Right lobe of liver (tissue), 4 donors: ENCODE measurements around the gene TXLNB.

Source experiments
- CTCF ChIP-seq, 4 donors: fragments of 200-600 bp in 3 of 4; fragments of 450-650 bp in 1 of 4; IDR thresholded peaks; one replicate each; pipeline versions ENCODE4 v1.5.1 to v1.8.0; 2016 to 2022; ENCODE audit warnings: antibody characterized with exemption in 4 of 4, mild to moderate bottlenecking in 2 of 4
- POLR2A ChIP-seq: fragments of 450-650 bp; IDR thresholded peaks from one replicate; pipeline ENCODE4 v1.6.1; 2017; ENCODE audit warnings: antibody characterized with exemption, mild to moderate bottlenecking
- donor health status: DM: no; HTN: no; CAD: no.
- donor health status: DM: no; HTN: no; CAD: no.
- donor health status: DM: no; HTN: yes; CAD: no.

GRCh38 chr6:139231206-139231605 lies 60.6 kb downstream of the TXLNB start:
- TF ChIP-seq POLR2A (no peak), CTCF (IDR thresholded peaks at IDR 0.05) (no peak)
